GM20431 (cell line): ENCODE measurements around the gene RNF144B.

ENCODE experiments used
- in situ Hi-C: fragments of 300-500 bp; cut with MseI, MboI; formaldehyde crosslinking; loops from one replicate; pipeline ENCODE4 v1.15.0; 2020; ENCODE audit warnings: low sequenced_read_pairs; ENCODE audit not compliant: unreplicated experiment

Gene RNF144B

GRCh38 chr6:18472941-18473340 is 85.8 kb downstream of the RNF144B start:
- in situ Hi-C loops: no loop called here

GRCh38 chr6:18473755-18474154 is 86.6 kb downstream of the RNF144B start:
- in situ Hi-C loops: no loop called here

GRCh38 chr6:18477301-18477941 is 90.3 kb downstream of the RNF144B start:
- in situ Hi-C loops: no loop called here

- in situ Hi-C loops: no loop called here
These were observed 91.5 kb downstream of the RNF144B start for GRCh38 chr6:18478610-18479009.

- in situ Hi-C loops: no loop called here
These were observed 94.7 kb downstream of the RNF144B start for GRCh38 chr6:18481870-18482269.

- in situ Hi-C loops: no loop called here
These were observed 98.7 kb downstream of the RNF144B start for GRCh38 chr6:18485660-18486435.

GRCh38 chr6:18488004-18488403 is 100.9 kb downstream of the RNF144B start:
- in situ Hi-C loops: no loop called here

- in situ Hi-C loops: no loop called here
These were observed 101.5 kb downstream of the RNF144B start for GRCh38 chr6:18488526-18489270.

- in situ Hi-C loops: no loop called here
These were observed 102.2 kb downstream of the RNF144B start for GRCh38 chr6:18489335-18489734.

GRCh38 chr6:18491308-18492045 is 104.3 kb downstream of the RNF144B start:
- in situ Hi-C loops: loop anchor here (10.0 kb wide), 1 partner anchor 167 kb away; no protein-coding TSS in a partner anchor

GRCh38 chr6:18492972-18493371 is 105.8 kb downstream of the RNF144B start:
- in situ Hi-C loops: loop anchor here (10.0 kb wide), 1 partner anchor 168 kb away; no protein-coding TSS in a partner anchor

GRCh38 chr6:18493382-18493891 is 106.3 kb downstream of the RNF144B start:
- in situ Hi-C loops: loop anchor here (10.0 kb wide), 1 partner anchor 169 kb away; no protein-coding TSS in a partner anchor

GRCh38 chr6:18493925-18494324 is 106.8 kb downstream of the RNF144B start:
- in situ Hi-C loops: loop anchor here (10.0 kb wide), 1 partner anchor 169 kb away; no protein-coding TSS in a partner anchor

GRCh38 chr6:18495236-18495635 is 108.1 kb downstream of the RNF144B start:
- in situ Hi-C loops: loop anchor here (10.0 kb wide), 1 partner anchor 170 kb away; no protein-coding TSS in a partner anchor

GRCh38 chr6:18496462-18496861 is 109.3 kb downstream of the RNF144B start:
- in situ Hi-C loops: loop anchor here (10.0 kb wide), 1 partner anchor 172 kb away; no protein-coding TSS in a partner anchor

- in situ Hi-C loops: loop anchor here (10.0 kb wide), 1 partner anchor 172 kb away; no protein-coding TSS in a partner anchor
These were observed 109.9 kb downstream of the RNF144B start for GRCh38 chr6:18497006-18497405.

- in situ Hi-C loops: loop anchor here (10.0 kb wide), 1 partner anchor 174 kb away; no protein-coding TSS in a partner anchor
These were observed 111.3 kb downstream of the RNF144B start for GRCh38 chr6:18498408-18498807.

GRCh38 chr6:18500921-18501662 is 113.9 kb downstream of the RNF144B start:
- in situ Hi-C loops: no loop called here

- in situ Hi-C loops: no loop called here
These were observed 114.5 kb downstream of the RNF144B start for GRCh38 chr6:18501663-18502013.
